K562 (cell line): ENCODE data around the gene EYA3. TPM values are rescaled to one million over a fixed set of nuclear protein-coding genes. Genes with fewer than 3 reads are reported as not detected.

Source experiments
- ATF7 ChIP-seq: fragments of 450-650 bp; IDR thresholded peaks from 2 replicates; pipeline ENCODE4 v1.7.1; 2014; ENCODE audit warnings: mild to moderate bottlenecking, moderate library complexity
- ELF4 ChIP-seq: fragments of 450-650 bp; formaldehyde crosslinking; IDR thresholded peaks from 2 replicates; pipeline ENCODE4 v1.4.0; 2022; ENCODE audit warnings: missing genetic modification characterization
- FOXM1 ChIP-seq, 2 experiments: fragments of 450-650 bp in 1 of 2; sonication (generic) in 1 of 2; formaldehyde crosslinking in 1 of 2; IDR thresholded peaks; 2 replicates each; pipeline versions ENCODE4 v1.6.1 to v1.9.0; 2017 to 2022; ENCODE audit warnings: low read depth in 2 of 2, mild to moderate bottlenecking in 2 of 2, missing genetic modification reagents in 1 of 2, moderate library complexity in 1 of 2
- HDAC1 ChIP-seq, 2 experiments: fragments of 450-650 bp; IDR thresholded peaks; 2 replicates each; pipeline ENCODE4 v1.6.1; 2016 to 2017; ENCODE audit warnings: inconsistent platforms in 1 of 2, mild to moderate bottlenecking in 1 of 2, moderate library complexity in 1 of 2
- HNRNPUL1 ChIP-seq: fragments of 200-400 bp; formaldehyde crosslinking; IDR thresholded peaks from 2 replicates; pipeline ENCODE4 v1.6.1; 2017; ENCODE audit warnings: low read length
- PCBP2 ChIP-seq: fragments of 200-400 bp; formaldehyde crosslinking; IDR thresholded peaks from 2 replicates; pipeline ENCODE4 v1.6.1; 2018; ENCODE audit warnings: low read length, low read depth, mild to moderate bottlenecking, moderate library complexity; ENCODE audit not compliant: poor library complexity, severe bottlenecking
- PHF8 ChIP-seq: fragments of 200-600 bp; sonication (generic); IDR thresholded peaks from 2 replicates; pipeline ENCODE4 v1.6.1; 2012; ENCODE audit warnings: mixed run types, mild to moderate bottlenecking, inconsistent platforms, low read length, moderate library complexity, borderline replicate concordance
- POLR2G ChIP-seq: fragments of 200-400 bp; formaldehyde crosslinking; IDR thresholded peaks from 2 replicates; pipeline ENCODE4 v1.6.1; 2017; ENCODE audit warnings: low read depth, mild to moderate bottlenecking, antibody characterized with exemption, low read length, moderate library complexity
- STAG1 ChIP-seq: sonication (generic); formaldehyde crosslinking; IDR thresholded peaks from 2 replicates; pipeline ENCODE4 v1.5.0; 2020; ENCODE audit warnings: missing genetic modification reagents, borderline replicate concordance
- ZEB2 ChIP-seq: fragments of 450-650 bp; IDR thresholded peaks from 2 replicates; pipeline ENCODE4 v1.6.1; 2016
- ZFP36 ChIP-seq: fragments of 150-350 bp; IDR thresholded peaks from 2 replicates; pipeline ENCODE4 v1.6.1; 2018; ENCODE audit warnings: low read length, low read depth; ENCODE audit not compliant: partially characterized antibody
- ZNF124 ChIP-seq: sonication (generic); formaldehyde crosslinking; IDR thresholded peaks from 2 replicates; pipeline ENCODE4 v1.8.1; 2022; ENCODE audit warnings: missing genetic modification reagents
- ZNF584 ChIP-seq: fragments of 200-800 bp; sonication (Bioruptor generic); IDR thresholded peaks from 2 replicates; pipeline ENCODE4 v1.6.1; 2016; ENCODE audit warnings: low read depth, mild to moderate bottlenecking, missing genetic modification characterization, missing compliant biosample characterization
- polyA plus RNA-seq, 8 experiments: library from polyadenylated mRNA; depleted of rRNA in 4 of 8; stranded (reverse) in 5 of 8; unstranded in 3 of 8; fragments of >200 nt; fragmentation: Nextera tagmentation in 2 of 8; fragmentation: Illumina TruSeq in 1 of 8; extraction: Ambion mirVana in 2 of 8; extraction: Trizol in 1 of 8; gene quantifications; 2 replicates each; pipeline versions ENCODE4 v1.2.1 to v1.2.3, GENCODE V29; 2011 to 2014; ENCODE audit warnings: inconsistent platforms in 1 of 8, missing spikeins in 1 of 8
- total RNA-seq, 7 experiments: library from RNA; depleted of rRNA in 6 of 7; stranded (reverse); fragments of >200 nt in 6 of 7; fragmentation: Illumina TruSeq in 2 of 7; extraction: Trizol in 2 of 7; gene quantifications; 2 replicates each; pipeline versions ENCODE4 v1.2.1 to v1.2.3, GENCODE V29; 2011 to 2021; ENCODE audit warnings: low replicate concordance in 1 of 7
- TF ChIP-seq, protein P1 (sequence below): fragments of 250-450 bp; sonication (Bioruptor Pico); IDR thresholded peaks from 2 replicates; pipeline ENCODE4 v1.5.0; 2022; ENCODE audit warnings: mild to moderate bottlenecking
- TF ChIP-seq, protein P2 (sequence below), 2 experiments: fragments of 450-650 bp in 1 of 2; IDR thresholded peaks; 2 replicates each; pipeline ENCODE4 v1.6.1; 2011 to 2017; ENCODE audit warnings: low read depth in 2 of 2, antibody characterized with exemption in 1 of 2, borderline replicate concordance in 1 of 2, low read length in 1 of 2, mild to moderate bottlenecking in 1 of 2, mixed read lengths in 1 of 2; ENCODE audit not compliant: control insufficient read depth in 1 of 2
- TF ChIP-seq, protein P3 (sequence below), 2 experiments: fragments of 150-350 bp in 1 of 2; IDR thresholded peaks; 2 replicates each; pipeline ENCODE4 v1.6.1; 2012 to 2016; ENCODE audit warnings: low read depth in 2 of 2, low read length in 2 of 2, mild to moderate bottlenecking in 1 of 2, moderate library complexity in 1 of 2

EYA3 gene
- total and polyA plus RNA-seq, 9 of the 15 experiments (the other 6 are each of a cell fraction or from before 2014, with no cell fraction given) = 21.7 to 64.0 (median 43.6) TPM

DNA sequence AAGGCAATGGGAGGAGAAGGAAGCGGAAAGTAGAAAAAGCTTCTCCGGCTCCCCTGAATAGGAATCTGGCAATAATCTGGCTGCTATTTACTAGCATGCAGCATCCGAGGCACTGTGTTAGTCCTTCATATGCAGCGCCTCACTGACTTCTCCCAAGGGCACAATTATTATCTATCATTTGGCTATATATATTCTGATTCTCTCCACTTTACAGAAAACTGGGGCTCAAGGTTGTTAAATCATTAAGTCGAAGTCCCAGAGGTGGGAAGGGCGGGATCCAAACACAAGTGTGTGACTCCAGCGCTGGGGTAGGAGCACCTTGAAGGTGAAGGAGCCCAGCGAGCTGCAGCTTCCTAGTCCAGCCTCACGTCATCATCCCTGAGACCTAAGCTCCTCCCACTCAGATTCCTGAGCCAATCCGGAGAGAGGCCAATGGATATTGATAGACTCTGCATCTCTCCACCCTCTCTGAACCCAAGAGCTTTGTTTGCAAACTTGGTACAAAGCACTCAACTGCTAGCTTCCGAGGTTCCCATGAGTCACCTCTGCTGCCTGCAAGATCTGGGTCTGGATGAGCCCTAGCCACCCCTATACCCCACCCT, 16.6 kb upstream of the EYA3 start (continued):
- TF ChIP-seq, protein P1, sequence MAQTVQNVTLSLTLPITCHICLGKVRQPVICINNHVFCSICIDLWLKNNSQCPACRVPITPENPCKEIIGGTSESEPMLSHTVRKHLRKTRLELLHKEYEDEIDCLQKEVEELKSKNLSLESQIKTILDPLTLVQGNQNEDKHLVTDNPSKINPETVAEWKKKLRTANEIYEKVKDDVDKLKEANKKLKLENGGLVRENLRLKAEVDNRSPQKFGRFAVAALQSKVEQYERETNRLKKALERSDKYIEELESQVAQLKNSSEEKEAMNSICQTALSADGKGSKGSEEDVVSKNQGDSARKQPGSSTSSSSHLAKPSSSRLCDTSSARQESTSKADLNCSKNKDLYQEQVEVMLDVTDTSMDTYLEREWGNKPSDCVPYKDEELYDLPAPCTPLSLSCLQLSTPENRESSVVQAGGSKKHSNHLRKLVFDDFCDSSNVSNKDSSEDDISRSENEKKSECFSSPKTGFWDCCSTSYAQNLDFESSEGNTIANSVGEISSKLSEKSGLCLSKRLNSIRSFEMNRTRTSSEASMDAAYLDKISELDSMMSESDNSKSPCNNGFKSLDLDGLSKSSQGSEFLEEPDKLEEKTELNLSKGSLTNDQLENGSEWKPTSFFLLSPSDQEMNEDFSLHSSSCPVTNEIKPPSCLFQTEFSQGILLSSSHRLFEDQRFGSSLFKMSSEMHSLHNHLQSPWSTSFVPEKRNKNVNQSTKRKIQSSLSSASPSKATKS = no peak
- TF ChIP-seq ELF4 (CRISPR knock-in tag) = no peak
- TF ChIP-seq, protein P2, sequence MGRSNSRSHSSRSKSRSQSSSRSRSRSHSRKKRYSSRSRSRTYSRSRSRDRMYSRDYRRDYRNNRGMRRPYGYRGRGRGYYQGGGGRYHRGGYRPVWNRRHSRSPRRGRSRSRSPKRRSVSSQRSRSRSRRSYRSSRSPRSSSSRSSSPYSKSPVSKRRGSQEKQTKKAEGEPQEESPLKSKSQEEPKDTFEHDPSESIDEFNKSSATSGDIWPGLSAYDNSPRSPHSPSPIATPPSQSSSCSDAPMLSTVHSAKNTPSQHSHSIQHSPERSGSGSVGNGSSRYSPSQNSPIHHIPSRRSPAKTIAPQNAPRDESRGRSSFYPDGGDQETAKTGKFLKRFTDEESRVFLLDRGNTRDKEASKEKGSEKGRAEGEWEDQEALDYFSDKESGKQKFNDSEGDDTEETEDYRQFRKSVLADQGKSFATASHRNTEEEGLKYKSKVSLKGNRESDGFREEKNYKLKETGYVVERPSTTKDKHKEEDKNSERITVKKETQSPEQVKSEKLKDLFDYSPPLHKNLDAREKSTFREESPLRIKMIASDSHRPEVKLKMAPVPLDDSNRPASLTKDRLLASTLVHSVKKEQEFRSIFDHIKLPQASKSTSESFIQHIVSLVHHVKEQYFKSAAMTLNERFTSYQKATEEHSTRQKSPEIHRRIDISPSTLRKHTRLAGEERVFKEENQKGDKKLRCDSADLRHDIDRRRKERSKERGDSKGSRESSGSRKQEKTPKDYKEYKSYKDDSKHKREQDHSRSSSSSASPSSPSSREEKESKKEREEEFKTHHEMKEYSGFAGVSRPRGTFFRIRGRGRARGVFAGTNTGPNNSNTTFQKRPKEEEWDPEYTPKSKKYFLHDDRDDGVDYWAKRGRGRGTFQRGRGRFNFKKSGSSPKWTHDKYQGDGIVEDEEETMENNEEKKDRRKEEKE (IDR thresholded peaks at IDR 0.05; ENCODE audit: borderline replicate concordance in 1 of 2, control insufficient read depth in 1 of 2, low read depth in 2 of 2, low read length in 1 of 2) = no peak
- no peak for TF ChIP-seq PCBP2
- no peak for TF ChIP-seq ZEB2
- TF ChIP-seq HDAC1 (IDR thresholded peaks at IDR 0.05) = no peak
- TF ChIP-seq ZNF584 (CRISPR knock-in tag) = no peak
- 0 out of 2 replicates have a peak, but pooled peaks have one; percentile 28 for TF ChIP-seq POLR2G
- TF ChIP-seq, protein P3, sequence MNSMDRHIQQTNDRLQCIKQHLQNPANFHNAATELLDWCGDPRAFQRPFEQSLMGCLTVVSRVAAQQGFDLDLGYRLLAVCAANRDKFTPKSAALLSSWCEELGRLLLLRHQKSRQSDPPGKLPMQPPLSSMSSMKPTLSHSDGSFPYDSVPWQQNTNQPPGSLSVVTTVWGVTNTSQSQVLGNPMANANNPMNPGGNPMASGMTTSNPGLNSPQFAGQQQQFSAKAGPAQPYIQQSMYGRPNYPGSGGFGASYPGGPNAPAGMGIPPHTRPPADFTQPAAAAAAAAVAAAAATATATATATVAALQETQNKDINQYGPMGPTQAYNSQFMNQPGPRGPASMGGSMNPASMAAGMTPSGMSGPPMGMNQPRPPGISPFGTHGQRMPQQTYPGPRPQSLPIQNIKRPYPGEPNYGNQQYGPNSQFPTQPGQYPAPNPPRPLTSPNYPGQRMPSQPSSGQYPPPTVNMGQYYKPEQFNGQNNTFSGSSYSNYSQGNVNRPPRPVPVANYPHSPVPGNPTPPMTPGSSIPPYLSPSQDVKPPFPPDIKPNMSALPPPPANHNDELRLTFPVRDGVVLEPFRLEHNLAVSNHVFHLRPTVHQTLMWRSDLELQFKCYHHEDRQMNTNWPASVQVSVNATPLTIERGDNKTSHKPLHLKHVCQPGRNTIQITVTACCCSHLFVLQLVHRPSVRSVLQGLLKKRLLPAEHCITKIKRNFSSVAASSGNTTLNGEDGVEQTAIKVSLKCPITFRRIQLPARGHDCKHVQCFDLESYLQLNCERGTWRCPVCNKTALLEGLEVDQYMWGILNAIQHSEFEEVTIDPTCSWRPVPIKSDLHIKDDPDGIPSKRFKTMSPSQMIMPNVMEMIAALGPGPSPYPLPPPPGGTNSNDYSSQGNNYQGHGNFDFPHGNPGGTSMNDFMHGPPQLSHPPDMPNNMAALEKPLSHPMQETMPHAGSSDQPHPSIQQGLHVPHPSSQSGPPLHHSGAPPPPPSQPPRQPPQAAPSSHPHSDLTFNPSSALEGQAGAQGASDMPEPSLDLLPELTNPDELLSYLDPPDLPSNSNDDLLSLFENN (IDR thresholded peaks at IDR 0.05; ENCODE audit: low read depth in 2 of 2, low read length in 2 of 2) = no peak
- no peak for TF ChIP-seq STAG1 (CRISPR knock-in tag)
- no peak for TF ChIP-seq FOXM1 (IDR thresholded peaks at IDR 0.05; ENCODE audit: low read depth)
- TF ChIP-seq FOXM1 (CRISPR knock-in tag; IDR thresholded peaks at IDR 0.05; ENCODE audit: low read depth) = no peak
- no peak for TF ChIP-seq HNRNPUL1
- TF ChIP-seq ZFP36 = peak; percentile 80
- TF ChIP-seq ZNF124 (CRISPR knock-in tag) = no peak
- TF ChIP-seq PHF8 = peak; percentile 68; the same call in 1 of the 2 replicates
- peak; percentile 82 for TF ChIP-seq ATF7
